ENCODE measurements around the gene SLC9A3. TPM values are rescaled to one million over a fixed set of nuclear protein-coding genes. Genes with fewer than 3 reads are reported as not detected.

SLC9A3 gene
- polyA plus RNA-seq, 1 of the 3 experiments (the other 2 are of a cell fraction), result 1.9 TPM

- TF ChIP-seq CTCF (IDR thresholded peaks at IDR 0.05) (no peak), RFX5 (IDR thresholded peaks at IDR 0.05; ENCODE audit: low read length) (no peak)
These were observed 33.0 kb downstream of the SLC9A3 start (continued) for GRCh38 chr5:491119-491855.

GRCh38 chr5:490116-491106 lies 33.8 kb downstream of the SLC9A3 start:
- CTCF ChIA-PET, result no interaction called here
- H4K20me1 ChIP-seq (ENCODE audit: insufficient read depth), result no peaks in the 10 kb centered on the region

GRCh38 chr5:489689-490080 lies 34.6 kb downstream of the SLC9A3 start:
- Histone ChIP-seq H3K4me1 (ENCODE audit: control insufficient read depth in 1 of 2, insufficient read depth in 2 of 2, low read depth in 1 of 2, low read length in 1 of 2) (no peaks in the 10 kb centered on the region), H2AFZ (ENCODE audit: low read depth) (no peak overlapping the region), H4K20me1 (ENCODE audit: insufficient read depth) (no peaks in the 10 kb centered on the region), H3K36me3 (replicated peaks in 1 of 2; ENCODE audit: control insufficient read depth in 1 of 2, insufficient read depth in 2 of 2, low read length in 1 of 2) (no peaks in the 10 kb centered on the region), H3K9me2 (no peaks in the 10 kb centered on the region), H3K27me3 (ENCODE audit: insufficient read depth) (peaks cover 12% of the 10 kb centered on the region), H3K9ac (no peak overlapping the region), H3K4me2 (no peak overlapping the region), H3K27ac (ENCODE audit: low read depth in 2 of 2, low read length in 1 of 2) (no peak overlapping the region), H3F3A (replicated peaks; ENCODE audit: insufficient read depth) (no peaks in the 10 kb centered on the region), H3K79me2 (ENCODE audit: insufficient read depth) (no peaks in the 10 kb centered on the region), H3K9me3 (no peaks in the 10 kb centered on the region), H3K4me3 (ENCODE audit: low read depth in 2 of 2, low read length in 1 of 2) (no peak overlapping the region)
- TF ChIP-seq PBX3 (IDR thresholded peaks at IDR 0.05) (no peak), FOXM1 (IDR thresholded peaks at IDR 0.05; ENCODE audit: low read depth) (no peak), USF2 (IDR thresholded peaks at IDR 0.05; ENCODE audit: borderline replicate concordance, low read depth, low read length) (no peak), NRF1 (IDR thresholded peaks at IDR 0.05; ENCODE audit: low read depth, low read length) (no peak), MAX (IDR thresholded peaks at IDR 0.05; ENCODE audit: low read depth) (no peak)
- POLR2A ChIA-PET, result no interaction called here
- WGBS (ENCODE audit: low lambda C conversion rate), result 61% methylated on average over 13 of the region's 21 CpGs
- no peak for DNase-seq
- CTCF ChIA-PET, result no interaction called here

More at GRCh38 chr5:490116-491106, 33.8 kb downstream of the SLC9A3 start:
- Histone ChIP-seq H3K4me3 (ENCODE audit: low read depth in 2 of 2, low read length in 1 of 2) (no peak overlapping the region), H3K79me2 (ENCODE audit: insufficient read depth) (no peaks in the 10 kb centered on the region), H2AFZ (ENCODE audit: low read depth) (no peak overlapping the region), H3K27me3 (ENCODE audit: insufficient read depth) (peaks cover 12% of the 10 kb centered on the region), H3K9me2 (no peaks in the 10 kb centered on the region), H3K9me3 (no peaks in the 10 kb centered on the region), H3K4me2 (no peak overlapping the region), H3F3A (replicated peaks; ENCODE audit: insufficient read depth) (no peaks in the 10 kb centered on the region), H3K27ac (ENCODE audit: low read depth in 2 of 2, low read length in 1 of 2) (no peak overlapping the region), H3K9ac (no peak overlapping the region), H3K36me3 (replicated peaks in 1 of 2; ENCODE audit: control insufficient read depth in 1 of 2, insufficient read depth in 2 of 2, low read length in 1 of 2) (no peaks in the 10 kb centered on the region), H3K4me1 (ENCODE audit: control insufficient read depth in 1 of 2, insufficient read depth in 2 of 2, low read depth in 1 of 2, low read length in 1 of 2) (no peaks in the 10 kb centered on the region)
- WGBS (ENCODE audit: low lambda C conversion rate), result 60% methylated on average over 24 of the region's 48 CpGs
- no peak for DNase-seq
- POLR2A ChIA-PET, result no interaction called here
- no peak for TF ChIP-seq RAD21 (IDR thresholded peaks at IDR 0.05; ENCODE audit: low read length)
- TF ChIP-seq YY1 (IDR thresholded peaks at IDR 0.05; ENCODE audit: low read depth), result no peak
